ENCODE data around the gene TMTC2.
A peak's percentile ranks its signal among the peaks of the same experiment; 100 is the strongest.

The TMTC2 gene

GRCh38 chr12:82682851-82683261, 3.9 kb upstream of the TMTC2 start:
- no peak for DNase-seq (ENCODE audit: low read depth)

GRCh38 chr12:82685790-82686167, 927 bp upstream of the TMTC2 start:
- peak; percentile 72 for DNase-seq (ENCODE audit: low read depth)

- peak; percentile 45 for DNase-seq (ENCODE audit: low read depth)
Measured at GRCh38 chr12:82687021-82688011, 610 bp downstream of the TMTC2 start.

- no peak for DNase-seq (ENCODE audit: low read depth)
Measured at GRCh38 chr12:82688035-82688501, 1.4 kb downstream of the TMTC2 start.

GRCh38 chr12:82688596-82688995, 1.9 kb downstream of the TMTC2 start:
- DNase-seq (ENCODE audit: low read depth): no peak

GRCh38 chr12:82690006-82690405, 3.3 kb downstream of the TMTC2 start:
- DNase-seq (ENCODE audit: low read depth): no peak

- no peak for DNase-seq (ENCODE audit: low read depth)
Measured at GRCh38 chr12:82691513-82691912, 4.8 kb downstream of the TMTC2 start.

GRCh38 chr12:82694276-82694675, 7.6 kb downstream of the TMTC2 start:
- DNase-seq (ENCODE audit: low read depth): no peak

- no peak for DNase-seq (ENCODE audit: low read depth)
Measured at GRCh38 chr12:82694970-82695369, 8.3 kb downstream of the TMTC2 start.

GRCh38 chr12:82695531-82695930, 8.8 kb downstream of the TMTC2 start:
- no peak for DNase-seq (ENCODE audit: low read depth)

GRCh38 chr12:82696543-82696942, 9.8 kb downstream of the TMTC2 start:
- DNase-seq (ENCODE audit: low read depth): no peak

- no peak for DNase-seq (ENCODE audit: low read depth)
Measured at GRCh38 chr12:82698708-82699564, 12.2 kb downstream of the TMTC2 start.

GRCh38 chr12:82705774-82706173, 19.1 kb downstream of the TMTC2 start:
- no peak for DNase-seq (ENCODE audit: low read depth)

- no peak for DNase-seq (ENCODE audit: low read depth)
Measured at GRCh38 chr12:82708061-82708879, 21.6 kb downstream of the TMTC2 start.

GRCh38 chr12:82709794-82710355, 23.2 kb downstream of the TMTC2 start:
- no peak for DNase-seq (ENCODE audit: low read depth)

GRCh38 chr12:82710741-82711140, 24.0 kb downstream of the TMTC2 start:
- DNase-seq (ENCODE audit: low read depth): no peak

GRCh38 chr12:82714427-82714826, 27.7 kb downstream of the TMTC2 start:
- no peak for DNase-seq (ENCODE audit: low read depth)

- no peak for DNase-seq (ENCODE audit: low read depth)
Measured at GRCh38 chr12:82721726-82722125, 35.0 kb downstream of the TMTC2 start.

GRCh38 chr12:82723093-82723492, 36.4 kb downstream of the TMTC2 start:
- no peak for DNase-seq (ENCODE audit: low read depth)

- no peak for DNase-seq (ENCODE audit: low read depth)
Measured at GRCh38 chr12:82723891-82724290, 37.2 kb downstream of the TMTC2 start.

- DNase-seq (ENCODE audit: low read depth): no peak
Measured at GRCh38 chr12:82725741-82726140, 39.0 kb downstream of the TMTC2 start.

- DNase-seq (ENCODE audit: low read depth): no peak
Measured at GRCh38 chr12:82727886-82728285, 41.2 kb downstream of the TMTC2 start.

Measured in T-helper 22 cell (primary cell).